Measurements from ENCODE around the gene SLC22A7.
A peak's percentile ranks its signal among the peaks of the same experiment; 100 is the strongest.
"Not testable (repeated sequence)": the region's sequence is repeated elsewhere in the genome, so short reads cannot be mapped to it uniquely, and the experiment has no call there.

The SLC22A7 gene

GRCh38 chr6:43302126-43302525 lies 4.1 kb downstream of the SLC22A7 start:
- no peak for DNase-seq (ENCODE audit: low spot score)

- not testable (repeated sequence) for DNase-seq (ENCODE audit: low spot score)
Observed at GRCh38 chr6:43303006-43303405, 4.9 kb downstream of the SLC22A7 start.

GRCh38 chr6:43303751-43304331 lies 5.8 kb downstream of the SLC22A7 start:
- DNase-seq (ENCODE audit: low spot score): no peak

- no peak for DNase-seq (ENCODE audit: low spot score)
Observed at GRCh38 chr6:43304361-43304760, 6.3 kb downstream of the SLC22A7 start.

GRCh38 chr6:43304882-43305281 lies 6.8 kb downstream of the SLC22A7 start:
- no peak for DNase-seq (ENCODE audit: low spot score)

GRCh38 chr6:43306086-43306485 lies 8.0 kb downstream of the SLC22A7 start:
- no peak for DNase-seq (ENCODE audit: low spot score)

- DNase-seq (ENCODE audit: low spot score): no peak
Observed at GRCh38 chr6:43307451-43308100, 9.5 kb downstream of the SLC22A7 start.

- DNase-seq (ENCODE audit: low spot score): no peak
Observed at GRCh38 chr6:43308101-43308989, 10.3 kb downstream of the SLC22A7 start, which contains the start of gene CRIP3. TSS of gene CRIP3 (minus strand) at chr6:43308826. CDS start at chr6:43308792, 34 bp downstream.

GRCh38 chr6:43308990-43309477 lies 11.0 kb downstream of the SLC22A7 start:
- DNase-seq (ENCODE audit: low spot score): no peak

- DNase-seq (ENCODE audit: low spot score): no peak
Observed at GRCh38 chr6:43310134-43310533, 12.1 kb downstream of the SLC22A7 start.

- DNase-seq (ENCODE audit: low spot score): no peak
Observed at GRCh38 chr6:43310624-43311023, 12.6 kb downstream of the SLC22A7 start.

- DNase-seq (ENCODE audit: low spot score): no peak
Observed at GRCh38 chr6:43311666-43312065, 13.6 kb downstream of the SLC22A7 start.

GRCh38 chr6:43313813-43314212 lies 15.8 kb downstream of the SLC22A7 start:
- DNase-seq (ENCODE audit: low spot score): no peak

- no peak for DNase-seq (ENCODE audit: low spot score)
Observed at GRCh38 chr6:43318011-43318410, 20.0 kb downstream of the SLC22A7 start.

GRCh38 chr6:43325876-43326275 lies 27.8 kb downstream of the SLC22A7 start:
- no peak for DNase-seq (ENCODE audit: low spot score)

GRCh38 chr6:43328528-43328927 lies 30.5 kb downstream of the SLC22A7 start:
- DNase-seq (ENCODE audit: low spot score): no peak

- no peak for DNase-seq (ENCODE audit: low spot score)
Observed at GRCh38 chr6:43331470-43331869, 33.4 kb downstream of the SLC22A7 start.

GRCh38 chr6:43331891-43332290 lies 33.8 kb downstream of the SLC22A7 start:
- DNase-seq (ENCODE audit: low spot score): no peak

- DNase-seq (ENCODE audit: low spot score): peak; percentile 9
Observed at GRCh38 chr6:43334466-43335095, 36.5 kb downstream of the SLC22A7 start.

- DNase-seq (ENCODE audit: low spot score): no peak
Observed at GRCh38 chr6:43335469-43335868, 37.4 kb downstream of the SLC22A7 start.

- DNase-seq (ENCODE audit: low spot score): no peak
Observed at GRCh38 chr6:43336382-43336781, 38.3 kb downstream of the SLC22A7 start.

- no peak for DNase-seq (ENCODE audit: low spot score)
Observed at GRCh38 chr6:43338243-43338642, 40.2 kb downstream of the SLC22A7 start.
